ENCODE data around the gene GRIK1.

GRIK1 gene

DNA sequence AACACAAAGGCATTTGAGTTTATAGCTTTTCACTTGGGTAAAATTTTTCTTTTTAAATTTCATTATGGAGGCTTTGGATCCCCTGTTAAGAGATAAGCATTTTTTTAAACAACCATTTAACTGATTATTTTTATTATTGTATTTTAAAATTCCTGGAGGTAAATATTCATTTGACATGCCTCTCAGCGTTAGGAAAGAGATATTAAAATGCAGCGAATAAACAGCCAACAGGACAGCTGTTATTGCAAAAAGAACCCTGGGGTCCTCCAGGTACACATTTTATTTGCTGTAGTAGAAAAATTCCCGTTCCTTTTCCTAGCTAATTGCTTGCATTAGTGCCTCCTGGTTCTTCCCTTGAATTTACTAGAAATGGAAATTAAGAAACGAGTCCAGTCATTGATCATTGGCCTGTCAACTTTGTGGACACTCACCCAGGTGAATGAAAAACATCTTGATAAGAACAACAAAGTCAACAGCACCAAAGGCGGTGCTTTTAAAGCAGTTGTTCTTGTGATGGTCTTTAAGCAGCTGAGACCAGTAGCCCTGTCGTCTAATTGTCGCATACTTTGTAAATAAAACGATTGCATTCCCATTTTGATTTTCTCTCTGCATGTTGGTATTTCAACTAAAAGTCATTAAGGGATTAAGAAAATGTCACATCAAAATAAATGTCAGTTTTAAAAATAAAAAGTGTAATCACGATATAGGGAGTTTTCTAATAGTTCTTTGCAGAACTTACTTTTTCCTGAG, 282.4 kb downstream of the GRIK1 start:
- H3K4me1 ChIP-seq (ENCODE audit: control insufficient read depth in 1 of 2, insufficient read depth in 2 of 2, low read length in 2 of 2), result no peaks in the 10 kb centered on the region
- no CpG with 5 or more reads among the region's 9 CpGs for WGBS (ENCODE audit: extremely low coverage, insufficient coverage, insufficient read length)
- no peaks in the 10 kb centered on the region for H3K36me3 ChIP-seq (ENCODE audit: control insufficient read depth in 1 of 2, insufficient read depth in 2 of 2, low read length in 2 of 2)
- H2AFZ ChIP-seq (ENCODE audit: insufficient read depth, low read length, poor library complexity), result no peak overlapping the region
- no peak overlapping the region for H2BK5ac ChIP-seq (ENCODE audit: low read depth, low read length, poor library complexity)
- H4K8ac ChIP-seq (ENCODE audit: low read depth, low read length), result no peak overlapping the region
- no peaks in the 10 kb centered on the region for H3K9me3 ChIP-seq (ENCODE audit: insufficient read depth, low read depth, low read length)
- no peak overlapping the region for H3K14ac ChIP-seq (ENCODE audit: low read length)
- no peaks in the 10 kb centered on the region for H3K79me1 ChIP-seq (ENCODE audit: low read length)
- DNase-seq, result no peak
- no peak overlapping the region for H3K4me2 ChIP-seq (ENCODE audit: low read length)
- no peak overlapping the region for H4K12ac ChIP-seq (ENCODE audit: low read depth, low read length)
- no peak overlapping the region for H3K27ac ChIP-seq (ENCODE audit: low read depth, low read length)
- H3K4me3 ChIP-seq (ENCODE audit: low read depth, low read length), result no peak overlapping the region
- H3K79me2 ChIP-seq (ENCODE audit: control insufficient read depth, insufficient read depth, low read length, poor library complexity), result no peaks in the 10 kb centered on the region
- H3K4ac ChIP-seq (ENCODE audit: low read depth, low read length), result no peak overlapping the region
- H3K27me3 ChIP-seq (ENCODE audit: insufficient read depth, low read length), result no peaks in the 10 kb centered on the region
- no peak overlapping the region for H3K9ac ChIP-seq (ENCODE audit: low read length)
- H2BK12ac ChIP-seq (ENCODE audit: low read length), result no peak overlapping the region
- no peak overlapping the region for H3K18ac ChIP-seq (ENCODE audit: low read length)
- no peak overlapping the region for H4K91ac ChIP-seq (ENCODE audit: low read depth, low read length)
- no peak overlapping the region for H3K23ac ChIP-seq (ENCODE audit: low read length)
- no peak overlapping the region for H2AK5ac ChIP-seq (ENCODE audit: low read length)
- H2BK120ac ChIP-seq (ENCODE audit: insufficient read depth, low read length, poor library complexity), result no peak overlapping the region

DNA sequence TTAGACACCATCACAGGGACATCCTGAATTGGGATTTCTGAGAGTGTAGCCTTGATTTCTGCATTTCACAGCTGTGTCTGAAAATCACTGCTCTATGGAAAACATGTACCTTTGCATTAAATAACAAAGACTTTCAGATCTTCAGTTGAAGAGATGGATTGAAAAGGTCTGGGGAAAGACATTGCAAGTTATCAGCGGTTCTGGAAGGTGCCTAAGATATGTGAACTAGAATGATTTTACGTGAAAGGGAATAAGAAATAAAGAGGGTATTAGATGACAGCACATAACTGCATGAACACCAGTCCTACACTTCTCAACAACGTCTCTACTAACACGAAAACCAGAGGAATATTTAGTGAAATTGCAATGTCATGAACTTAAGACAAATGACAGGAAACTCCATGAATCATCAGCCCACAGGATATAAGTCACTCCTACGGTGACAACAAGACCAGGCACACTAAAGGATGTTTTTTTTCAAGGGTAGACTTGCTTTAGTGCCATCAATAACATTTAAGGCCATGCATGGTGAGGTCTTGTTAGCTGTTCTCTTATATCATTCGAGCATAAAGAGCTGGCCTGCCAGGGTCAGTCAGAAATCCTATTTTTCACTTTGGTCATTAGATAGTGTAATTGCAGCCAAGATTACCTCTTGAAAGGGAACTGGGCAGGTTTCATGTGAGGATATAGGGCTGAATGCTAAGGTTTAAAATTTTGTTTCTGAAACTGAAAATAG, 283.1 kb downstream of the GRIK1 start:
- no peak overlapping the region for H3K18ac ChIP-seq (ENCODE audit: low read length)
- no peak overlapping the region for H4K12ac ChIP-seq (ENCODE audit: low read depth, low read length)
- H4K8ac ChIP-seq (ENCODE audit: low read depth, low read length), result no peak overlapping the region
- no peaks in the 10 kb centered on the region for H3K36me3 ChIP-seq (ENCODE audit: control insufficient read depth in 1 of 2, insufficient read depth in 2 of 2, low read length in 2 of 2)
- no peak overlapping the region for H2BK120ac ChIP-seq (ENCODE audit: insufficient read depth, low read length, poor library complexity)
- no peak overlapping the region for H3K4ac ChIP-seq (ENCODE audit: low read depth, low read length)
- no peak overlapping the region for H4K91ac ChIP-seq (ENCODE audit: low read depth, low read length)
- no peak overlapping the region for H3K23ac ChIP-seq (ENCODE audit: low read length)
- no peak overlapping the region for H3K4me2 ChIP-seq (ENCODE audit: low read length)
- no peaks in the 10 kb centered on the region for H3K27me3 ChIP-seq (ENCODE audit: insufficient read depth, low read length)
- no peak overlapping the region for H3K27ac ChIP-seq (ENCODE audit: low read depth, low read length)
- no CpG with 5 or more reads among the region's 6 CpGs for WGBS (ENCODE audit: extremely low coverage, insufficient coverage, insufficient read length)
- H2BK12ac ChIP-seq (ENCODE audit: low read length), result no peak overlapping the region
- H3K4me3 ChIP-seq (ENCODE audit: low read depth, low read length), result no peak overlapping the region
- H2BK5ac ChIP-seq (ENCODE audit: low read depth, low read length, poor library complexity), result no peak overlapping the region
- no peaks in the 10 kb centered on the region for H3K79me1 ChIP-seq (ENCODE audit: low read length)
- no peak overlapping the region for H2AFZ ChIP-seq (ENCODE audit: insufficient read depth, low read length, poor library complexity)
- no peak overlapping the region for H3K9ac ChIP-seq (ENCODE audit: low read length)
- H2AK5ac ChIP-seq (ENCODE audit: low read length), result no peak overlapping the region
- H3K79me2 ChIP-seq (ENCODE audit: control insufficient read depth, insufficient read depth, low read length, poor library complexity), result no peaks in the 10 kb centered on the region
- no peaks in the 10 kb centered on the region for H3K9me3 ChIP-seq (ENCODE audit: insufficient read depth, low read depth, low read length)
- H3K14ac ChIP-seq (ENCODE audit: low read length), result no peak overlapping the region
- H3K4me1 ChIP-seq (ENCODE audit: control insufficient read depth in 1 of 2, insufficient read depth in 2 of 2, low read length in 2 of 2), result no peaks in the 10 kb centered on the region
- DNase-seq, result peak in 1 of 2 donors; percentile 20

DNA sequence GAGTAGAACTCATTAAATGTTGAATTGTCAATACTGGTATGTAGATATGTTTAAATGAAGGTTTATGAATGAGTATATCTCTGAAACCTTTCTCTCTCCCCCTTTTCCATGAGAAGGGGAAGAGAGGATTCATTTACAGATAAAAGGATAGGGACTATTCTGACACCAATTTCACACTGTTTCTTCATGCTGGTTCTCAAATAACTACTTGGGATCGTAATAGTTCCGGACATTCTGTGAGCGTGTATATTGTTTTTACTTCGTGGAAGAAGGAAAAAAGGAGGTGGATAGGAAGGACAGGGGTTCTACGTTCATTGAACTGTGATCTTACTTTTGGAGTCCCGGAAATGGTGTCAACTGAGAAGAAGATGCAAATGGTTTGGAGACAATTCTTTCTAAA, 284.2 kb downstream of the GRIK1 start:
- DNase-seq, result no peak
- H3K27me3 ChIP-seq (ENCODE audit: insufficient read depth, low read length), result no peaks in the 10 kb centered on the region
- H3K23ac ChIP-seq (ENCODE audit: low read length), result no peak overlapping the region
- H4K8ac ChIP-seq (ENCODE audit: low read depth, low read length), result no peak overlapping the region
- H3K36me3 ChIP-seq (ENCODE audit: control insufficient read depth in 1 of 2, insufficient read depth in 2 of 2, low read length in 2 of 2), result no peaks in the 10 kb centered on the region
- H3K4me3 ChIP-seq (ENCODE audit: low read depth, low read length), result no peak overlapping the region
- 100% methylated on average over 3 of the region's 6 CpGs for WGBS (ENCODE audit: extremely low coverage, insufficient coverage, insufficient read length)
- no peak overlapping the region for H4K12ac ChIP-seq (ENCODE audit: low read depth, low read length)
- H3K79me2 ChIP-seq (ENCODE audit: control insufficient read depth, insufficient read depth, low read length, poor library complexity), result no peaks in the 10 kb centered on the region
- no peaks in the 10 kb centered on the region for H3K9me3 ChIP-seq (ENCODE audit: insufficient read depth, low read depth, low read length)
- H3K27ac ChIP-seq (ENCODE audit: low read depth, low read length), result no peak overlapping the region
- H3K4me1 ChIP-seq (ENCODE audit: control insufficient read depth in 1 of 2, insufficient read depth in 2 of 2, low read length in 2 of 2), result no peaks in the 10 kb centered on the region
- H4K91ac ChIP-seq (ENCODE audit: low read depth, low read length), result no peak overlapping the region
- no peak overlapping the region for H3K9ac ChIP-seq (ENCODE audit: low read length)
- no peak overlapping the region for H3K18ac ChIP-seq (ENCODE audit: low read length)
- no peaks in the 10 kb centered on the region for H3K79me1 ChIP-seq (ENCODE audit: low read length)
- no peak overlapping the region for H2BK5ac ChIP-seq (ENCODE audit: low read depth, low read length, poor library complexity)
- no peak overlapping the region for H3K4ac ChIP-seq (ENCODE audit: low read depth, low read length)
- no peak overlapping the region for H2BK120ac ChIP-seq (ENCODE audit: insufficient read depth, low read length, poor library complexity)
- no peak overlapping the region for H3K4me2 ChIP-seq (ENCODE audit: low read length)
- H2AK5ac ChIP-seq (ENCODE audit: low read length), result no peak overlapping the region
- no peak overlapping the region for H2BK12ac ChIP-seq (ENCODE audit: low read length)
- H2AFZ ChIP-seq (ENCODE audit: insufficient read depth, low read length, poor library complexity), result no peak overlapping the region
- H3K14ac ChIP-seq (ENCODE audit: low read length), result no peak overlapping the region

DNA sequence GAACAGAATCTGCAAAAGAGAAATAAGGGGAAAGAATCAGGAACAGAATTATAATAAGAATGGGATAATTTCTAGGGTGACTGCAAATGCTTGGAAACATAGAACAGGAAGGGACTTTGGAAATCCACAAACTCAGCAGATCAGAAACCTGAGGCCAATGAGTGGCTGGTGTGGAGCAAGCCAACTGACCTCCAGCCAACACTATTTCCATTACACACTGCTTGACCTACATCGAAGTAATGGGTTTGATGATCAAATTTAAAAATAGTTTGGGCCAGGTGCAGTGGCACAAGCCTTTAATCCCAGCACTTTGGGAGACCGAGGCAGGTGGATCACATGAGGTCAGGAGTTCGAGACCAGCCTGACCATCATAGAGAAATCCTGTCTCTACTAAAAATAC, 284.9 kb downstream of the GRIK1 start:
- Histone ChIP-seq H4K12ac (ENCODE audit: low read depth, low read length) (no peak overlapping the region), H3K27me3 (ENCODE audit: insufficient read depth, low read length) (no peaks in the 10 kb centered on the region), H3K9me3 (ENCODE audit: insufficient read depth, low read depth, low read length) (no peaks in the 10 kb centered on the region), H3K18ac (ENCODE audit: low read length) (no peak overlapping the region), H2BK12ac (ENCODE audit: low read length) (no peak overlapping the region), H4K8ac (ENCODE audit: low read depth, low read length) (no peak overlapping the region), H3K23ac (ENCODE audit: low read length) (no peak overlapping the region), H3K9ac (ENCODE audit: low read length) (no peak overlapping the region), H2AFZ (ENCODE audit: insufficient read depth, low read length, poor library complexity) (no peak overlapping the region), H4K91ac (ENCODE audit: low read depth, low read length) (no peak overlapping the region), H3K27ac (ENCODE audit: low read depth, low read length) (no peak overlapping the region), H2BK120ac (ENCODE audit: insufficient read depth, low read length, poor library complexity) (no peak overlapping the region), H3K14ac (ENCODE audit: low read length) (no peak overlapping the region), H3K4me1 (ENCODE audit: control insufficient read depth in 1 of 2, insufficient read depth in 2 of 2, low read length in 2 of 2) (no peaks in the 10 kb centered on the region), H3K79me2 (ENCODE audit: control insufficient read depth, insufficient read depth, low read length, poor library complexity) (no peaks in the 10 kb centered on the region), H3K4ac (ENCODE audit: low read depth, low read length) (no peak overlapping the region), H3K4me3 (ENCODE audit: low read depth, low read length) (no peak overlapping the region), H3K36me3 (ENCODE audit: control insufficient read depth in 1 of 2, insufficient read depth in 2 of 2, low read length in 2 of 2) (no peaks in the 10 kb centered on the region), H3K79me1 (ENCODE audit: low read length) (no peaks in the 10 kb centered on the region), H2BK5ac (ENCODE audit: low read depth, low read length, poor library complexity) (no peak overlapping the region), H3K4me2 (ENCODE audit: low read length) (no peak overlapping the region), H2AK5ac (ENCODE audit: low read length) (no peak overlapping the region)
- no CpG with 5 or more reads among the region's 3 CpGs for WGBS (ENCODE audit: extremely low coverage, insufficient coverage, insufficient read length)
- DNase-seq, result no peak

Measured in trophoblast cell (in vitro differentiated cells and primary cell).